OCI-LY3 (cell line): Measurements from ENCODE around the gene TCF20.

Experiments
- H2AFZ ChIP-seq: fragments of 200-600, 300-600 bp; shearing (Covaris generic); 2 replicates; pipeline ENCODE4 v1.6.0; 2014; ENCODE audit warnings: antibody characterized with exemption, low read depth, low read length
- H3K27ac ChIP-seq: fragments of 200-600, 300-600 bp; sonication (generic); 2 replicates; pipeline ENCODE4 v1.5.1; 2014; ENCODE audit warnings: mild to moderate bottlenecking, low read length, moderate library complexity, mixed read lengths
- H3K27me3 ChIP-seq: fragments of 200-600, 300-600 bp; sonication (generic); 2 replicates; pipeline ENCODE4 v1.6.1; 2014; ENCODE audit warnings: low read depth, low read length, mixed read lengths
- H3K36me3 ChIP-seq: fragments of 200-600, 300-600 bp; sonication (generic); replicated peaks from 2 replicates; pipeline ENCODE3; 2014; ENCODE audit warnings: low read depth, low read length, mixed read lengths
- H3K4me1 ChIP-seq: fragments of 300-600, 200-600 bp; sonication (generic); 2 replicates; pipeline ENCODE4 v1.6.1; 2014; ENCODE audit warnings: low read length, mixed read lengths
- H3K4me2 ChIP-seq: fragments of 200-600, 300-600 bp; sonication (generic); 2 replicates; pipeline ENCODE4 v1.6.1; 2014; ENCODE audit warnings: low read length, mixed read lengths
- H3K4me3 ChIP-seq: fragments of 300-600, 200-600 bp; sonication (generic); 2 replicates; pipeline ENCODE4 v1.5.1; 2014; ENCODE audit warnings: antibody characterized with exemption, mild to moderate bottlenecking, low read length, moderate library complexity
- H3K79me2 ChIP-seq: fragments of 300-600, 200-600 bp; shearing (Covaris generic); 2 replicates; pipeline ENCODE4 v1.6.1; 2014; ENCODE audit warnings: mild to moderate bottlenecking, low read length, mixed read lengths
- H3K9ac ChIP-seq: fragments of 300-600, 200-600 bp; shearing (Covaris generic); 2 replicates; pipeline ENCODE4 v1.6.0; 2014; ENCODE audit warnings: mild to moderate bottlenecking, low read length, moderate library complexity
- H3K9me3 ChIP-seq: fragments of 200-600, 300-600 bp; shearing (Covaris generic); 2 replicates; pipeline ENCODE4 v1.6.1; 2014; ENCODE audit warnings: low read length, mixed read lengths; ENCODE audit not compliant: insufficient read depth
- H4K20me1 ChIP-seq: fragments of 200-600, 300-600 bp; sonication (generic); 2 replicates; pipeline ENCODE4 v1.6.1; 2016; ENCODE audit warnings: low read length, mixed read lengths; ENCODE audit not compliant: insufficient read depth
- CTCF ChIP-seq: fragments of 200-600, 300-600 bp; sonication (generic); IDR thresholded peaks from 2 replicates; pipeline ENCODE4 v1.5.1; 2014; ENCODE audit warnings: antibody characterized with exemption, low read length, low read depth
- EZH2phosphoT487 ChIP-seq: fragments of 200-600 bp; shearing (Covaris generic); IDR thresholded peaks from 2 replicates; pipeline ENCODE4 v1.6.1; 2018; ENCODE audit warnings: antibody characterized with exemption, mixed run types, low read depth

TCF20 gene

GRCh38 chr22:42256930-42257329 is 13.5 kb downstream of the TCF20 start:
- Histone ChIP-seq H3K9me3 (no peaks in the 10 kb centered on the region), H3K36me3 (peaks cover 4% of the 10 kb centered on the region), H3K79me2 (peaks cover 99% of the 10 kb centered on the region), H3K9ac (no peak overlapping the region), H3K4me1 (no peaks in the 10 kb centered on the region), H3K27ac (no peak overlapping the region), H3K4me2 (no peak overlapping the region), H3K27me3 (no peaks in the 10 kb centered on the region), H4K20me1 (peaks cover 88% of the 10 kb centered on the region), H3K4me3 (no peak overlapping the region), H2AFZ (no peak overlapping the region)
- no peak for TF ChIP-seq EZH2phosphoT487
- no peak for TF ChIP-seq CTCF

DNA sequence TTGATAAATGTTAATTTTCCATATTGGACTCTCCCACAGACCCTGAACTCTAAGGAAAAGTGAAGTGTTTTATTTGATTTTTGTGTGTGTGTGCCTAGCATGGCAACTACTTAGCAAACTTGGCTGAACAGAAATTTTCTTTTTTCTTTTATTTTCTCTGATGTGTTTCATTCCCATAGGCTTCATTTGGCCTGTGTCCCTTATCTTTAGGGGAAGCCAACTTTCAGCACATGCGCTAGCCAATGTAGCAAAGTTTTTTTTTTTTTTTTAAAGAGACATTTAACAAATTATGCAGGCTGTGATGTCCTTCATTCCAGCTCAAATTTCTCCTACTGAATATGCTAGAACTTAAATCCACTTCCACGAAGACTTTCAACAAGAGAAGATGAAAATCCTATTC is 14.2 kb downstream of the TCF20 start:
- Histone ChIP-seq H3K79me2 (peaks cover 98% of the 10 kb centered on the region), H2AFZ (no peak overlapping the region), H3K36me3 (peaks cover 4% of the 10 kb centered on the region), H3K27ac (no peak overlapping the region), H3K4me2 (no peak overlapping the region), H3K4me3 (no peak overlapping the region), H4K20me1 (peaks cover 82% of the 10 kb centered on the region), H3K9me3 (no peaks in the 10 kb centered on the region), H3K9ac (no peak overlapping the region), H3K4me1 (no peaks in the 10 kb centered on the region), H3K27me3 (no peaks in the 10 kb centered on the region)
- TF ChIP-seq EZH2phosphoT487 (no peak), CTCF (no peak)

DNA sequence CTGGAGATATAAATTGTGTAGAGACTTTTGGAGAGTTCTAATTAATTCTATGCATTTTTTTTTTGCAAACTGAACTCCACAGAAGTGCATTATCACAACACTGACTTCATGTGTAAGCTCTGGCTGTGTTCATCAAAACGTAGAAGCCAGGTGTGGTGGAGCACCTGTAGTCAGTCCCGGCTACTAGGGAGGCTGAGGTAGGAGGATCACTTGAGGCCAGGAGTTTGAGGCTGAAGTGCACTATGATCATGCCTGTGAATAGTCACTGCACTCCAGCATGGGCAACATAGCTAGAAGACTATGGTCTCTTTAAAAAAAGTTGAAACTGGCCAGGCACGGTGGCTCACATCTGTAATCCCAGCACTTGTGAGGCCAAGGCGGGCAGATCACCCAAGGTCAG is 20.6 kb downstream of the TCF20 start:
- no peak for TF ChIP-seq CTCF
- no peak for TF ChIP-seq EZH2phosphoT487
- H4K20me1 ChIP-seq, result peaks cover 75% of the 10 kb centered on the region

DNA sequence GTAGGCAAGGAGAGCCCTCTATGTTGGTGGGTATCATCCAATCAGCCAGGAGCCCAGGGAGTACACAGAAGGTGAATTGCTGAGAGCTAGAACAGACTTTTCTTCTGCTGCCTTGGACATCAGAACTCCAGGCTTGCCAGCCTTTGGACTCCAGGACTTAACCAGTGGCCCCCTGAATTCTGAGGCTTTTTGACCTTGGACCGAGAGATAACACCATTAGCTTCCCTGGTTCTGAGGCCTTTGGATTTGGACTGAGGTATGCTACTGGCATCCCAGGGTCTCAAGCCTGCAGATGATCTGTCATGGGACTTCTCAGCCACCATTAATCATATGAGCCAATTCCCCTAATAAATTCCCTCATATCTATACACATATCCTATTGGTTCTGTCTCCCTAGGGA is 21.5 kb downstream of the TCF20 start:
- TF ChIP-seq EZH2phosphoT487 (no peak), CTCF (no peak)
- peaks cover 97% of the 10 kb centered on the region for H3K79me2 ChIP-seq
- H3K4me3 ChIP-seq, result no peak overlapping the region

More for the DNA sequence above, 20.6 kb downstream of the TCF20 start:
- Histone ChIP-seq H2AFZ (no peak overlapping the region), H3K4me1 (peaks cover 8% of the 10 kb centered on the region), H3K27me3 (no peaks in the 10 kb centered on the region), H3K9ac (no peak overlapping the region), H3K4me2 (no peak overlapping the region), H3K36me3 (peaks cover 4% of the 10 kb centered on the region), H3K27ac (no peak overlapping the region), H3K9me3 (no peaks in the 10 kb centered on the region), H3K4me3 (no peak overlapping the region), H3K79me2 (peaks cover 97% of the 10 kb centered on the region)

More for the DNA sequence above, 21.5 kb downstream of the TCF20 start:
- no peak overlapping the region for H3K9ac ChIP-seq
- H2AFZ ChIP-seq, result no peak overlapping the region
- peaks cover 2% of the 10 kb centered on the region for H3K36me3 ChIP-seq
- H4K20me1 ChIP-seq, result peaks cover 74% of the 10 kb centered on the region
- no peaks in the 10 kb centered on the region for H3K9me3 ChIP-seq
- H3K4me1 ChIP-seq, result peaks cover 8% of the 10 kb centered on the region
- H3K4me2 ChIP-seq, result no peak overlapping the region
- no peaks in the 10 kb centered on the region for H3K27me3 ChIP-seq
- no peak overlapping the region for H3K27ac ChIP-seq
